Osteocyte (in vitro differentiated cells): Measurements from ENCODE around the gene MXI1. TPM values are rescaled to one million over a fixed set of nuclear protein-coding genes. Genes with fewer than 3 reads are reported as not detected.

ENCODE experiments used
- DNase-seq: peaks from one replicate; pipeline ENCODE4 v3.0.0; 2021; ENCODE audit warnings: mixed read lengths; ENCODE audit not compliant: unreplicated experiment; ENCODE audit errors: extremely low spot score
- H3K27ac Mint-ChIP-seq: one replicate; pipeline ENCODE4 v1.8.0; 2021; ENCODE audit warnings: mild to moderate bottlenecking, mixed read lengths; ENCODE audit not compliant: unreplicated experiment
- H3K27me3 Mint-ChIP-seq: one replicate; pipeline ENCODE4 v1.8.0; 2021; ENCODE audit warnings: mixed read lengths; ENCODE audit not compliant: unreplicated experiment
- H3K36me3 Mint-ChIP-seq: one replicate; pipeline ENCODE4 v1.8.0; 2021; ENCODE audit warnings: mixed read lengths; ENCODE audit not compliant: unreplicated experiment
- H3K4me1 Mint-ChIP-seq: one replicate; pipeline ENCODE4 v1.8.0; 2021; ENCODE audit warnings: mixed read lengths; ENCODE audit not compliant: unreplicated experiment
- H3K4me3 Mint-ChIP-seq: one replicate; pipeline ENCODE4 v1.8.0; 2021; ENCODE audit warnings: mild to moderate bottlenecking, moderate library complexity, mixed read lengths; ENCODE audit not compliant: unreplicated experiment
- H3K9me3 Mint-ChIP-seq: one replicate; pipeline ENCODE4 v1.8.0; 2021; ENCODE audit warnings: mixed read lengths; ENCODE audit not compliant: unreplicated experiment
- total RNA-seq: library from RNA; stranded (reverse); gene quantifications from 2 replicates; pipeline ENCODE4 v1.2.1, GENCODE V29; 2021
- TF ChIP-seq, protein P1 (sequence below): fragments of 200-600 bp; sonication (generic); IDR thresholded peaks from 2 replicates; pipeline ENCODE4 v1.5.0; 2021; ENCODE audit warnings: antibody characterized with exemption, mild to moderate bottlenecking, moderate library complexity

MXI1 gene
- total RNA-seq, 1 donor from 2014 or later = 32.2 TPM

DNA sequence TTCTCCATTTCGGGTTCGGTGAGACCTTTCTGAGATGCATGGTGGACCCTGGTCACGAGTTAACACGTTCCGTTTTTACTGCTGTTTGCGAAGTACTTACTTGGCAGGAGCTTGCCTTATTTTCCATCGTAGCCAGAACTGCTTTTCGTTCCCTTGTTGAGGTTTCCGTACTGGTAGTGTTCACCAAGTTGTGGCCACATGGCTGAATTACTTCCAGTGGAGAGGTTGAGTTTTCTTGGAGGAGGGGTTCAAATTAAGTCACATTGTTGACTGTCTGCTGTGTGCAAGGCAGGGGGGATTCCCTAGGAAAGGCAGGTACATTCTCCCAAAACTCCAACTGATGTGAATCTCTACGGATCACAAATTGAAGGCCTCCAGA is 4.0 kb downstream of the MXI1 start:
- Mint-ChIP-seq H3K4me1 (peaks cover 35% of the 10 kb centered on the region), H3K36me3 (no peaks in the 10 kb centered on the region), H3K27ac (peak overlapping the region; percentile 88), H3K27me3 (no peaks in the 10 kb centered on the region), H3K9me3 (no peaks in the 10 kb centered on the region), H3K4me3 (peak overlapping the region; percentile 95)
- no peak for DNase-seq
- TF ChIP-seq, protein P1, sequence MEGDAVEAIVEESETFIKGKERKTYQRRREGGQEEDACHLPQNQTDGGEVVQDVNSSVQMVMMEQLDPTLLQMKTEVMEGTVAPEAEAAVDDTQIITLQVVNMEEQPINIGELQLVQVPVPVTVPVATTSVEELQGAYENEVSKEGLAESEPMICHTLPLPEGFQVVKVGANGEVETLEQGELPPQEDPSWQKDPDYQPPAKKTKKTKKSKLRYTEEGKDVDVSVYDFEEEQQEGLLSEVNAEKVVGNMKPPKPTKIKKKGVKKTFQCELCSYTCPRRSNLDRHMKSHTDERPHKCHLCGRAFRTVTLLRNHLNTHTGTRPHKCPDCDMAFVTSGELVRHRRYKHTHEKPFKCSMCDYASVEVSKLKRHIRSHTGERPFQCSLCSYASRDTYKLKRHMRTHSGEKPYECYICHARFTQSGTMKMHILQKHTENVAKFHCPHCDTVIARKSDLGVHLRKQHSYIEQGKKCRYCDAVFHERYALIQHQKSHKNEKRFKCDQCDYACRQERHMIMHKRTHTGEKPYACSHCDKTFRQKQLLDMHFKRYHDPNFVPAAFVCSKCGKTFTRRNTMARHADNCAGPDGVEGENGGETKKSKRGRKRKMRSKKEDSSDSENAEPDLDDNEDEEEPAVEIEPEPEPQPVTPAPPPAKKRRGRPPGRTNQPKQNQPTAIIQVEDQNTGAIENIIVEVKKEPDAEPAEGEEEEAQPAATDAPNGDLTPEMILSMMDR = no peak

DNA sequence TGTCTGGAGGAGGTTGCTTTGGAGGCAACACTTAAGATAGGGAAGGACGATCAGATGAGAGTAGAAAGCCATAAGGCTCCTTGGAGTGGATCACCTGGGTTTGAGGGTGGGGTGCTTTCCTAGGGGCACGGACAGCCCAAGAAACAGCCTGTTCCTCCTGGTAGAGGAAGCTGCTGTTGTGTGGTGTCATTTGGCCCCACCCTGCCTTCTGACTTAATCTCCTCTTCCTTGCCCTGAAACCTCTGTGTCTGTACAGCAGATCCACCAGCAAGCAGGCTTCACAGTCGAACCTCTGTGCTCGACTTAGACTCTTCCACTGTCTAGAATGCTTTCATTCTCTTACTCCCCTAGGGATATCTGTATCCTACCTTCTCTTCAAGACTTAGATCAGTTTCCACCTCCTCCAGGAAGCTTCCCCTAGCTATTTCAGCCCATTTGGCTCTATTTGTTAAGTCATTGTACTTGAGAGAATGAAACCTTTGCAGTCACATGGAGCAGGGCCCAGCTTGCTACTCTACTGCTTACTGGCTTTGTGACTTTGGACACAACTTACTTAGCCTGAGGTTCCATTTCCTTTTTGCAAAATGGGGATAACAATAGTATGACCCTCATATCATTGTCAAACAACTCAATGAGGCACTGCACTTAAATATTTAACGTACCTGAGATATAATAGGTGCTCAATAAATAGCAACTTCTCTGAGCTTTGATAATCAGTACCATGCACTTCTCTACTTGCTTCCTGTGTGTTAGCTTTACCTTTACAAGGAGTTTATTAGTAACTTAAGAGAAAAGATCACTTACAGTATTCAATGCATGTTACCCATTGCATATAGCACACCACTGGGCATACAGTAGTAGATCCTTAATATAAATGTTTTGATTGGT is 5.0 kb downstream of the MXI1 start:
- H3K9me3 Mint-ChIP-seq = no peaks in the 10 kb centered on the region
- peak overlapping the region; percentile 88 for H3K27ac Mint-ChIP-seq
- TF ChIP-seq, protein P1 = no peak
- H3K27me3 Mint-ChIP-seq = no peaks in the 10 kb centered on the region
- DNase-seq = no peak
- H3K4me3 Mint-ChIP-seq = no peak overlapping the region
- peaks cover 33% of the 10 kb centered on the region for H3K4me1 Mint-ChIP-seq
- no peaks in the 10 kb centered on the region for H3K36me3 Mint-ChIP-seq

DNA sequence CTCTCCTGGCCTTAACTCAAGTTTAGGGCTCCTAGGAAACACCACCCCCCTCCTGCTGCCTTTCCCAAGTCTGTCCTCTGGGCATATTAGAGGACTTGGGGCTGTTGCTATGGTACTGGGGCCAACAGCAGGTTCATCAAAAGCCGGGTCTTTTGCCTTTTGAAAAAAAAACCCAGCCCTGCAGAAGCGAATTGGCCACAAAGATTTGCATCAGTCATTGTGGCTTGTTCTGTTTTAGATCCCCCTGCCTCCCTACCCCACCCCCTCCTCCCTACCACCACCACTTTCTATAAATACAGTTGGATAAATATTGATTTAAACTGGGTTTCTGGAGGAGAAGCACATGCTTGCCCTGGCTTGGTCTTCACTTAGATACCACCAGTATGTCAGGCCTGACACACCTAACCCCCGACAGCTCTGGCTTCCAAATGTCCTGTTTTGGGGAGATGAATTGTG is 7.0 kb downstream of the MXI1 start:
- H3K9me3 Mint-ChIP-seq = no peaks in the 10 kb centered on the region
- H3K4me3 Mint-ChIP-seq = no peak overlapping the region
- H3K27ac Mint-ChIP-seq = peak overlapping the region; percentile 65

DNA sequence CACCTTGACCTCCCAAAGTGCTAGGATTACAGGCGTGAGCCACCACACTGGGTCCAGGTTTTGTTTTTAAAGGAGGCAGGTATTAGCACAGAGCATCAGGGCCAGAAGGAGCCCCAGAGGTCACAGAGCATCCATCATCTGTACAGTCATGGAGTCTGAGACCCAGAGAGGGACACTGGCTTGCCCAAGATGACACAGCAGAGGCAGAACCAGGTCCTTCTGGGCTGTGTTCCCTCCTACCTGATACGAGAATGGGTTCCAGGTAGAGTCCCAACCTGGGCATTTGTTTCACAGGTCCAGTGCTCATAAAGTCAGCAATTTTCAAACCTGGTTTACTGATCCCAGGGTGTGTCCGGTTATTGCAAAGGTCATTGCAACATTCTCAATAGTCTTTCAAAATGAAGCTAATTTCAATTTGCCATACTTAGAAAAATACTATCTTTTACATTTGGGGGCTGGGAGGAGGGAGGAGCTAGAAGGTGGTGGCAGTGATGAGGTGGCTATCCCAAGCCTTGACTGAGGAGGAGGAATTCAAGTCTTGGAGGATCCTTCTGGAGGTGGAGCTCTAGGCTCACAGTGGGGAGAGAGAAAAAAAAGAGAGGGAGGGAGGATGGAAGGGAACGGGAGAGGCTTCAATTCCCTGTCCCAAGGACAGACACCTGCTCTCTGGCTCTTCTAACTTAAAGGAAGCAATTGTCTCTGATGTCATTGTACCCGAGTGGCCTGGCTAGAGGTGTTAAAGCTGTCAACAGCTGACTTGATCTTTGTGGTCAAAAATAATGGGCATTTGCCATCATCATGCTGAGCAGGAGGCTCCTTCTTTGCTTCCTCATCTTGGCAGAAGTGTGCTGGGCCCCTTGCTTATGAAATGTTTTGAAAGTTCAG is 8.1 kb downstream of the MXI1 start:
- H3K4me1 Mint-ChIP-seq = peaks cover 32% of the 10 kb centered on the region
- H3K27ac Mint-ChIP-seq = no peak overlapping the region
- DNase-seq = no peak
- no peak overlapping the region for H3K4me3 Mint-ChIP-seq
- H3K36me3 Mint-ChIP-seq = no peaks in the 10 kb centered on the region
- TF ChIP-seq, protein P1 = no peak
- no peaks in the 10 kb centered on the region for H3K9me3 Mint-ChIP-seq
- H3K27me3 Mint-ChIP-seq = no peaks in the 10 kb centered on the region

More for the DNA sequence above, 7.0 kb downstream of the MXI1 start:
- Mint-ChIP-seq H3K27me3 (no peaks in the 10 kb centered on the region), H3K4me1 (peaks cover 32% of the 10 kb centered on the region), H3K36me3 (no peaks in the 10 kb centered on the region)
- TF ChIP-seq, protein P1 = no peak
- no peak for DNase-seq

DNA sequence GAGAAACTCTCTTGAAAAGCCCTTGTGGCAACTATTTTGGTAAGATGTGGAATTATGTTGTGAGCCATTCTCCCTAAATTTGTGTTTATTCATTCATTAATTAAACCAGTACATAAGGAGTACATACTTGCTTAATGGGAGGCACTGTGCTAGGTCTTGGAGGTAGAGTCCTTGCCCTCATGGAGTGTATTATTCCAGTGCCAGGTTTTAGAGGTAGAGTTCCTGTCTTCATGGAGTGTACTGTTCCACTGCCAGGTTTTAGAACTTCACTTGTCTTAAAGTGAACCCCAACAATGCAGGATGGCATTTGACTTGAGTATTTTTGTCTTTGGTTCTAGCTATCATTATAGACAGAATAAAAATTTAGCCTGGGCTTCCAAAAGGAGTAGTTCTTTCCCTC is 8.8 kb downstream of the MXI1 start:
- Mint-ChIP-seq H3K9me3 (no peaks in the 10 kb centered on the region), H3K27me3 (no peaks in the 10 kb centered on the region), H3K4me1 (peaks cover 31% of the 10 kb centered on the region), H3K4me3 (no peak overlapping the region), H3K27ac (no peak overlapping the region), H3K36me3 (no peaks in the 10 kb centered on the region)
- DNase-seq = no peak
- TF ChIP-seq, protein P1 = no peak
